Astrocyte (in vitro differentiated cells and primary cell): ENCODE data around the gene ABHD11.

Experiments
- CTCF ChIP-seq: IDR thresholded peaks from 2 replicates; pipeline ENCODE4 v1.5.1; 2011; ENCODE audit warnings: low read depth, mild to moderate bottlenecking, inconsistent platforms, low read length, moderate library complexity; ENCODE audit not compliant: insufficient read depth
- EZH2 ChIP-seq: IDR thresholded peaks from 2 replicates; pipeline ENCODE4 v1.6.1; 2012; ENCODE audit warnings: mild to moderate bottlenecking, low read length, inconsistent platforms; ENCODE audit not compliant: insufficient read depth

- TF ChIP-seq EZH2 = no peak
- no peak for TF ChIP-seq CTCF
Observed at GRCh38 chr7:73740212-73740611, 1.6 kb upstream of the ABHD11 start.
